MM.1S (cell line): ENCODE measurements around the gene ACCS.

Source experiments
- DNase-seq: peaks from one replicate; pipeline ENCODE4 v3.0.0-alpha.2; 2015
- H2AFZ ChIP-seq: fragments of 300-600 bp; sonication (generic); 2 replicates; pipeline ENCODE4 v1.6.0; 2016; ENCODE audit warnings: antibody characterized with exemption, low read length
- H3F3A ChIP-seq: fragments of 300-600 bp; sonication (generic); 2 replicates; pipeline ENCODE4 v1.6.1; 2016; ENCODE audit warnings: mild to moderate bottlenecking, antibody characterized with exemption, low read length, moderate library complexity, mixed read lengths; ENCODE audit not compliant: insufficient read depth
- H3K27ac ChIP-seq: fragments of 300-600 bp; sonication (generic); 2 replicates; pipeline ENCODE4 v1.5.1; 2016; ENCODE audit warnings: mild to moderate bottlenecking, low read length
- H3K27me3 ChIP-seq: fragments of 300-600 bp; sonication (generic); replicated peaks from 2 replicates; pipeline ENCODE4 v1.6.0; 2016; ENCODE audit warnings: low read length; ENCODE audit not compliant: insufficient read depth
- H3K36me3 ChIP-seq: fragments of 300-600 bp; sonication (generic); replicated peaks from 2 replicates; pipeline ENCODE4 v1.6.1; 2016; ENCODE audit warnings: mild to moderate bottlenecking, low read length, mixed read lengths; ENCODE audit not compliant: insufficient read depth
- H3K4me1 ChIP-seq: fragments of 300-600 bp; sonication (generic); 2 replicates; pipeline ENCODE4 v1.6.1; 2016; ENCODE audit warnings: low read length, mixed read lengths
- H3K4me2 ChIP-seq: fragments of 300-600 bp; sonication (generic); 2 replicates; pipeline ENCODE4 v1.6.0; 2016; ENCODE audit warnings: low read depth, low read length
- H3K4me3 ChIP-seq: fragments of 300-600 bp; sonication (generic); 2 replicates; pipeline ENCODE4 v1.5.1; 2016; ENCODE audit warnings: low read length, mixed read lengths
- H3K79me2 ChIP-seq: fragments of 300-600 bp; sonication (generic); 2 replicates; pipeline ENCODE4 v1.6.1; 2016; ENCODE audit warnings: mixed run types, low read length, mixed read lengths
- H3K9ac ChIP-seq: fragments of 300-600 bp; sonication (generic); 2 replicates; pipeline ENCODE4 v1.6.1; 2016; ENCODE audit warnings: low read length, mixed read lengths
- H3K9me2 ChIP-seq: fragments of 300-600 bp; sonication (generic); replicated peaks from 2 replicates; pipeline ENCODE4 v1.6.1; 2016; ENCODE audit warnings: mild to moderate bottlenecking, low read length, mixed read lengths; ENCODE audit not compliant: insufficient read depth
- H3K9me3 ChIP-seq: fragments of 300-600 bp; sonication (generic); replicated peaks from 2 replicates; pipeline ENCODE4 v1.6.1; 2016; ENCODE audit warnings: mild to moderate bottlenecking, low read length, mixed read lengths; ENCODE audit not compliant: insufficient read depth
- H4K20me1 ChIP-seq: fragments of 300-600 bp; sonication (generic); 2 replicates; pipeline ENCODE4 v1.6.1; 2016; ENCODE audit warnings: mild to moderate bottlenecking, low read length, moderate library complexity, mixed read lengths; ENCODE audit not compliant: insufficient read depth
- CTCF ChIP-seq: fragments of 300-600 bp; sonication (generic); IDR thresholded peaks from 2 replicates; pipeline ENCODE4 v1.5.1; 2016; ENCODE audit warnings: antibody characterized with exemption, low read length, mixed read lengths
- EZH2 ChIP-seq: fragments of 300-600 bp; sonication (generic); optimal IDR thresholded peaks from 2 replicates; pipeline ENCODE3; 2017; ENCODE audit warnings: low read depth, mild to moderate bottlenecking, antibody characterized with exemption, low read length, mixed read lengths
- EZH2phosphoT487 ChIP-seq: fragments of 300-600 bp; sonication (generic); IDR thresholded peaks from 2 replicates; pipeline ENCODE4 v1.6.1; 2018; ENCODE audit warnings: antibody characterized with exemption, low read length

ACCS gene

GRCh38 chr11:44068180-44068579, 2.1 kb downstream of the ACCS start:
- Histone ChIP-seq H4K20me1 (no peaks in the 10 kb centered on the region), H3K9ac (no peak overlapping the region), H2AFZ (no peak overlapping the region), H3K36me3 (no peaks in the 10 kb centered on the region), H3K9me2 (no peaks in the 10 kb centered on the region), H3K4me3 (no peak overlapping the region), H3K79me2 (no peaks in the 10 kb centered on the region), H3K27ac (no peak overlapping the region), H3K9me3 (no peaks in the 10 kb centered on the region), H3K4me2 (no peak overlapping the region), H3K4me1 (no peaks in the 10 kb centered on the region), H3F3A (no peaks in the 10 kb centered on the region), H3K27me3 (no peaks in the 10 kb centered on the region)
- DNase-seq, result no peak
- TF ChIP-seq CTCF, result no peak
- TF ChIP-seq EZH2phosphoT487, result no peak
- no peak for TF ChIP-seq EZH2

GRCh38 chr11:44071157-44071556, 5.1 kb downstream of the ACCS start:
- TF ChIP-seq CTCF (no peak), EZH2phosphoT487 (no peak), EZH2 (no peak)
- Histone ChIP-seq H3F3A (no peaks in the 10 kb centered on the region), H3K36me3 (no peaks in the 10 kb centered on the region), H3K79me2 (no peaks in the 10 kb centered on the region), H4K20me1 (no peaks in the 10 kb centered on the region), H3K4me1 (no peaks in the 10 kb centered on the region), H3K9ac (no peak overlapping the region), H3K9me3 (no peaks in the 10 kb centered on the region), H3K27me3 (no peaks in the 10 kb centered on the region), H3K27ac (no peak overlapping the region), H3K4me3 (no peak overlapping the region), H3K4me2 (no peak overlapping the region), H2AFZ (no peak overlapping the region), H3K9me2 (no peaks in the 10 kb centered on the region)
- no peak for DNase-seq

DNA sequence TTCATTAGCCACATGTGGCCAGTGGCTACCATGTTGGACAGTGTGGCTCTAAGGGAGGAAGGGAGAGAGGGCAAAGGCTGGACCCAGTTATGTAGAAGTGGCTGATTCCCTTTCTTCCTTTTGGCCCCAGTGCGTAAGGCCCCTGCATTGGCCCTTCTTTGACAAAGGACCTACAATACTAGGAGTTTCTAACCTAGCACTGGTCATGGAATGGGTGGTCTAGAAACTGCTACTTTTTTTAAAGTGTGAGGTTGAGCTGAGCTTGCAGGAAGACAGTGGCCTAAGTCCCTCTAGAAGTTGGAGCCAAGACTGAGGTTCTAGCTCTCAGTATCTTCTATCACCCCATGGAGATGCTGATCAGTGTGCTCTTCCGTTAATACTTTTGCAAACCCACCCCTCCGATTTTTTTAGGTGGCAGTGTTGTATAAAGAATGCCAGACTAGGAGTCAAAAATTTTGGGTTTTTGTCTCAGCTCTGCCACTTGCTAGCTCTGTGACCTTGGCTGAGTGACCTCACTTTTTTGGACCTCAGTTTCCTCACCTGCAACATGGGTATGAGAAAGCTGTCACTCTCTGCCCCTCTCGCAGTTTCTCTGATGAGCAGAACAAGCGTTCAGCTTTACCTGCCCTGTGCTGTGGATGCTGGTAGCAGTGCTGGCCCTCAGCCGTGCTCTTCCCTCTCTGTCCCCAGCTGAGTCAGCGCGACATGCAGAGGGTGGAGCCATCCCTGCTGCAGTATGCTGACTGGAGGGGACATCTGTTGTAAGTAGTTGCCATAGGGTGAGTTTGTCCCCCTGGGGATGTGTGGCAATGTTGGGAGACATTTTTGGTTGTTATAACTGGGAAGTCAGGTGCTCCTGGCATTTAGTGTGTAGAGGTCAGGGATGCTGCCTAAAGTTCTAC, 6.9 kb downstream of the ACCS start:
- Histone ChIP-seq H3K36me3 (no peaks in the 10 kb centered on the region), H3K9me2 (no peaks in the 10 kb centered on the region)
- no peak for DNase-seq

More for the DNA sequence above, 6.9 kb downstream of the ACCS start:
- H3F3A ChIP-seq, result no peaks in the 10 kb centered on the region
- H3K4me3 ChIP-seq, result no peak overlapping the region
- no peaks in the 10 kb centered on the region for H4K20me1 ChIP-seq
- H2AFZ ChIP-seq, result no peak overlapping the region
- TF ChIP-seq EZH2, result no peak
- TF ChIP-seq CTCF, result no peak
- TF ChIP-seq EZH2phosphoT487, result no peak
- H3K9ac ChIP-seq, result no peak overlapping the region
- H3K4me1 ChIP-seq, result no peaks in the 10 kb centered on the region
- no peaks in the 10 kb centered on the region for H3K9me3 ChIP-seq
- no peaks in the 10 kb centered on the region for H3K27me3 ChIP-seq
- H3K27ac ChIP-seq, result no peak overlapping the region
- no peak overlapping the region for H3K4me2 ChIP-seq
- H3K79me2 ChIP-seq, result no peaks in the 10 kb centered on the region
